K562 (cell line): Measurements from ENCODE around the gene KCNN3. TPM values are rescaled to one million over a fixed set of nuclear protein-coding genes. Genes with fewer than 3 reads are reported as not detected.

ENCODE experiments used
- ATAC-seq: fragments of 200-7000 bp; cut with Tn5 transposase; 3 replicates; pipeline ENCODE4 v1.9.1; 2020; ENCODE audit warnings: moderate library complexity
- BruUV-seq: library from RNA; stranded (reverse); fragments of 400-500 nt; replicated peaks from 2 replicates; lab custom pipeline; 2021; lab: Mats Ljungman, UMichigan
- CTCF ChIA-PET: fragments of 300-600 bp; formaldehyde crosslinking; extraction: SDS; loops from one replicate; lab custom pipeline; 2021; ENCODE audit warnings: low intra/inter-chr PET ratio; lab: Yijun Ruan, JAX
- POLR2A ChIA-PET: fragments of 300-600, 350-650 bp; sonication (Branson Sonifier 250); formaldehyde crosslinking; extraction: SDS; loops from one replicate; lab custom pipeline; 2021; ENCODE audit warnings: antibody characterized with exemption, inconsistent platforms; lab: Yijun Ruan, JAX
- DNase-seq, 4 experiments: peaks; one replicate each; pipeline versions ENCODE4 v3.0.0 to v3.0.0-alpha.2; 2011 to 2018; ENCODE audit warnings: low spot score in 3 of 4, mixed read lengths in 3 of 4; ENCODE audit errors: extremely low read depth in 1 of 4
- FAIRE-seq: peaks from 2 replicates; lab custom pipeline; 2011; peaks lifted over from hg19 to GRCh38; lab: Jason Lieb, UNC
- H2AFZ ChIP-seq: 2 replicates; pipeline ENCODE4 v1.6.0; 2011; ENCODE audit warnings: low read depth, low read length, control low read depth, inconsistent platforms
- H3K27ac ChIP-seq: fragments of 200-600 bp; 3 replicates; pipeline ENCODE4 v1.8.0; 2011; ENCODE audit warnings: low read depth, mild to moderate bottlenecking, control low read depth, inconsistent platforms, low read length, moderate library complexity, mixed read lengths; ENCODE audit errors: extremely low read depth
- H3K27me3 ChIP-seq, 2 experiments: fragments of 300-600 bp in 1 of 2; 2 replicates in 1 of 2; 3 replicates in 1 of 2; pipeline versions ENCODE4 v1.6.0 to v1.8.0; 2011; ENCODE audit warnings: inconsistent platforms in 2 of 2, low read length in 2 of 2, mild to moderate bottlenecking in 1 of 2, mixed read lengths in 1 of 2, moderate library complexity in 1 of 2; ENCODE audit not compliant: control insufficient read depth in 2 of 2, insufficient read depth in 2 of 2
- H3K36me3 ChIP-seq: fragments of 300-600 bp; 3 replicates; pipeline ENCODE4 v1.8.0; 2011; ENCODE audit warnings: mild to moderate bottlenecking, low read length, inconsistent platforms; ENCODE audit not compliant: control insufficient read depth, insufficient read depth
- H3K4me1 ChIP-seq, 2 experiments: fragments of 200-600 bp in 1 of 2; replicated peaks in 1 of 2; 2 replicates in 1 of 2; 3 replicates in 1 of 2; pipeline versions ENCODE4 v1.5.1 to v1.8.0; 2011; ENCODE audit warnings: inconsistent platforms in 2 of 2, low read length in 2 of 2, mild to moderate bottlenecking in 1 of 2, mixed read lengths in 1 of 2, moderate library complexity in 1 of 2; ENCODE audit not compliant: control insufficient read depth in 2 of 2, insufficient read depth in 2 of 2
- H3K4me2 ChIP-seq: 2 replicates; pipeline ENCODE4 v1.6.1; 2011; ENCODE audit warnings: low read length, control low read depth, inconsistent platforms, mixed read lengths; ENCODE audit not compliant: insufficient read depth
- H3K4me3 ChIP-seq: fragments of 200-600 bp; sonication (generic), shearing (Covaris generic); 2 replicates; pipeline ENCODE4 v1.5.1; 2016; ENCODE audit warnings: control low read depth, inconsistent platforms
- H3K79me2 ChIP-seq: fragments of 200-600 bp; 3 replicates; pipeline ENCODE4 v1.8.0; 2011; ENCODE audit warnings: low read length, inconsistent platforms; ENCODE audit not compliant: control insufficient read depth, insufficient read depth
- H3K9ac ChIP-seq, 2 experiments: 2 replicates each; pipeline versions ENCODE4 v1.6.0 to v1.6.1; 2011; ENCODE audit warnings: low read depth in 2 of 2, low read length in 2 of 2, control low read depth in 1 of 2, inconsistent platforms in 1 of 2, mild to moderate bottlenecking in 1 of 2, mixed read lengths in 1 of 2; ENCODE audit not compliant: insufficient read depth in 1 of 2
- H3K9me1 ChIP-seq: one replicate; pipeline ENCODE4 v1.6.0; 2011; ENCODE audit warnings: inconsistent platforms, mild to moderate bottlenecking, low read length, moderate library complexity; ENCODE audit not compliant: control insufficient read depth, insufficient read depth
- H3K9me3 ChIP-seq: replicated peaks from 2 replicates; pipeline ENCODE4 v1.5.1; 2011; ENCODE audit warnings: low read depth, low read length, inconsistent platforms; ENCODE audit not compliant: control insufficient read depth, insufficient read depth
- H4K20me1 ChIP-seq: replicated peaks from 2 replicates; pipeline ENCODE4 v1.6.1; 2011; ENCODE audit warnings: low read length, inconsistent platforms, mixed read lengths; ENCODE audit not compliant: control insufficient read depth, insufficient read depth
- CAMTA2 ChIP-seq: fragments of 250-450 bp; sonication (Bioruptor Pico); conservative IDR thresholded peaks from 2 replicates; pipeline ENCODE4 v1.5.1; 2022
- KAT7 ChIP-seq: sonication (generic); formaldehyde crosslinking; IDR thresholded peaks from 2 replicates; pipeline ENCODE4 v1.8.0; 2022; ENCODE audit warnings: missing genetic modification reagents, mild to moderate bottlenecking, borderline replicate concordance
- MBD2 ChIP-seq: sonication (generic); IDR thresholded peaks from 2 replicates; pipeline ENCODE4 v1.6.1; 2016; ENCODE audit warnings: low read depth, borderline replicate concordance
- SRSF3 ChIP-seq: fragments of 200-400 bp; formaldehyde crosslinking; IDR thresholded peaks from 2 replicates; pipeline ENCODE4 v1.6.1; 2016; ENCODE audit warnings: mild to moderate bottlenecking, low read length, moderate library complexity; ENCODE audit not compliant: insufficient read depth
- ZFP36 ChIP-seq: fragments of 150-350 bp; IDR thresholded peaks from 2 replicates; pipeline ENCODE4 v1.6.1; 2018; ENCODE audit warnings: low read length, low read depth; ENCODE audit not compliant: partially characterized antibody
- WGBS: fragments of 100-300 bp; shearing (Covaris generic); methylation state at CpG from one replicate; pipeline ENCODE4 v1.1.6; 2016; ENCODE audit warnings: low coverage, mixed read lengths; ENCODE audit not compliant: insufficient coverage; ENCODE audit errors: missing lambda C conversion rate; 5-methylcytosine and 5-hydroxymethylcytosine counted together
- in situ Hi-C: fragments of 300-500 bp; cut with MboI; formaldehyde crosslinking; loops from 4 replicates; pipeline ENCODE4 v1.15.0; 2018; ENCODE audit warnings: inconsistent platforms, mixed read lengths
- intact Hi-C: fragments of 100-400 bp; cut with micrococcal nuclease; formaldehyde crosslinking; loops from 2 replicates; pipeline ENCODE4 v1.14.2; 2022
- polyA plus RNA-seq, 8 experiments: library from polyadenylated mRNA; depleted of rRNA in 4 of 8; stranded (reverse) in 5 of 8; unstranded in 3 of 8; fragments of >200 nt; fragmentation: Nextera tagmentation in 2 of 8; fragmentation: Illumina TruSeq in 1 of 8; extraction: Ambion mirVana in 2 of 8; extraction: Trizol in 1 of 8; gene quantifications; 2 replicates each; pipeline versions ENCODE4 v1.2.1 to v1.2.3, GENCODE V29; 2011 to 2014; ENCODE audit warnings: inconsistent platforms in 1 of 8, missing spikeins in 1 of 8
- total RNA-seq, 7 experiments: library from RNA; depleted of rRNA in 6 of 7; stranded (reverse); fragments of >200 nt in 6 of 7; fragmentation: Illumina TruSeq in 2 of 7; extraction: Trizol in 2 of 7; gene quantifications; 2 replicates each; pipeline versions ENCODE4 v1.2.1 to v1.2.3, GENCODE V29; 2011 to 2021; ENCODE audit warnings: low replicate concordance in 1 of 7
- TF ChIP-seq, protein P1 (sequence below): fragments of 250-450 bp; sonication (Bioruptor Pico); IDR thresholded peaks from 2 replicates; pipeline ENCODE4 v1.5.1; 2021; ENCODE audit warnings: mild to moderate bottlenecking
- TF ChIP-seq, protein P2 (sequence below): IDR thresholded peaks from 2 replicates; pipeline ENCODE4 v1.6.1; 2016; ENCODE audit warnings: missing genetic modification characterization, missing compliant biosample characterization
- TF ChIP-seq, protein P3 (sequence below): fragments of 250-450 bp; sonication (Bioruptor Pico); IDR thresholded peaks from 2 replicates; pipeline ENCODE4 v1.6.1; 2021; ENCODE audit warnings: mild to moderate bottlenecking
- TF ChIP-seq, protein P4 (sequence below), 2 experiments: fragments of 450-650 bp in 1 of 2; sonication (generic) in 1 of 2; formaldehyde crosslinking; conservative IDR thresholded peaks; 2 replicates each; pipeline versions ENCODE4 v1.4.0 to v1.8.1; 2020 to 2022; ENCODE audit warnings: mild to moderate bottlenecking in 1 of 2, missing genetic modification reagents in 1 of 2

KCNN3 gene
- total and polyA plus RNA-seq, 9 of the 15 experiments (the other 6 are each of a cell fraction or from before 2014, with no cell fraction given) = 0.02 to 0.03 TPM; not detected in 7

DNA sequence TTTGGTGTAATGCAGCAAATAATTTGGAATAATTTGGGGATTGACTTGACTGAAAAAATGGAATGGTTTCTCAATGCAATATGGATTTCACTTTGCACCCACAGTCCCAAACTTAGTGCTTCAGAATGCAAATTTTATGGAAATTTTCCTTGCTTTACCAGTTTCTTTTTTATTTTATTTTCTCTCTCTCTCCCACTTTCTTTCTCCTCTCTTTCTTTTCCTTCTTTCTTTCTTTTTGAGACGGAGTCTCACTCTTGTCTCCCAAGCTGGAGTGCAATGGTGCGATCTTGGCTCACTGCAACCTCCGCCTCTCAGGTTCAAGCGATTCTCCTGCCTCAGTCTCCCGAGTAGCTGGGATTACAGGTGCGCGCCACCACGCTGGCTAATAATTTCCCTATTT is 110.3 kb downstream of the KCNN3 start:
- no peak for DNase-seq
- no peak overlapping the region for H3K27ac ChIP-seq
- WGBS = 22% methylated on average over 8 of the region's 8 CpGs
- POLR2A ChIA-PET = no interaction called here
- H3K4me2 ChIP-seq = no peak overlapping the region
- no peaks in the 10 kb centered on the region for H4K20me1 ChIP-seq
- H2AFZ ChIP-seq = no peak overlapping the region
- FAIRE-seq = no peak
- no peak for ATAC-seq
- H3K9me3 ChIP-seq = no peaks in the 10 kb centered on the region
- no peak overlapping the region for H3K9ac ChIP-seq
- TF ChIP-seq MBD2 = no peak
- TF ChIP-seq, protein P1, sequence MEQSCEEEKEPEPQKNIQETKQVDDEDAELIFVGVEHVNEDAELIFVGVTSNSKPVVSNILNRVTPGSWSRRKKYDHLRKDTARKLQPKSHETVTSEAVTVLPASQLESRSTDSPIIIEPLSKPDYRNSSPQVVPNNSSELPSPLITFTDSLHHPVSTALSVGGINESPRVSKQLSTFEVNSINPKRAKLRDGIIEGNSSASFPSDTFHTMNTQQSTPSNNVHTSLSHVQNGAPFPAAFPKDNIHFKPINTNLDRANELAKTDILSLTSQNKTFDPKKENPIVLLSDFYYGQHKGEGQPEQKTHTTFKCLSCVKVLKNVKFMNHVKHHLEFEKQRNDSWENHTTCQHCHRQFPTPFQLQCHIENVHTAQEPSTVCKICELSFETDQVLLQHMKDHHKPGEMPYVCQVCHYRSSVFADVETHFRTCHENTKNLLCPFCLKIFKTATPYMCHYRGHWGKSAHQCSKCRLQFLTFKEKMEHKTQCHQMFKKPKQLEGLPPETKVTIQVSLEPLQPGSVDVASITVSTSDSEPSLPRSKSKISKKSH (CRISPR knock-in tag) = no peak
- no peak for TF ChIP-seq KAT7 (CRISPR knock-in tag)
- no peak for TF ChIP-seq CAMTA2
- no peak for TF ChIP-seq ZFP36
- TF ChIP-seq SRSF3 = no peak
- TF ChIP-seq, protein P2, sequence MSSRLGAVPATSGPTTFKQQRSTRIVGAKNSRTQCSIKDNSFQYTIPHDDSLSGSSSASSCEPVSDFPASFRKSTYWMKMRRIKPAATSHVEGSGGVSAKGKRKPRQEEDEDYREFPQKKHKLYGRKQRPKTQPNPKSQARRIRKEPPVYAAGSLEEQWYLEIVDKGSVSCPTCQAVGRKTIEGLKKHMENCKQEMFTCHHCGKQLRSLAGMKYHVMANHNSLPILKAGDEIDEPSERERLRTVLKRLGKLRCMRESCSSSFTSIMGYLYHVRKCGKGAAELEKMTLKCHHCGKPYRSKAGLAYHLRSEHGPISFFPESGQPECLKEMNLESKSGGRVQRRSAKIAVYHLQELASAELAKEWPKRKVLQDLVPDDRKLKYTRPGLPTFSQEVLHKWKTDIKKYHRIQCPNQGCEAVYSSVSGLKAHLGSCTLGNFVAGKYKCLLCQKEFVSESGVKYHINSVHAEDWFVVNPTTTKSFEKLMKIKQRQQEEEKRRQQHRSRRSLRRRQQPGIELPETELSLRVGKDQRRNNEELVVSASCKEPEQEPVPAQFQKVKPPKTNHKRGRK (tag) = peak; percentile 64
- TF ChIP-seq, protein P3, sequence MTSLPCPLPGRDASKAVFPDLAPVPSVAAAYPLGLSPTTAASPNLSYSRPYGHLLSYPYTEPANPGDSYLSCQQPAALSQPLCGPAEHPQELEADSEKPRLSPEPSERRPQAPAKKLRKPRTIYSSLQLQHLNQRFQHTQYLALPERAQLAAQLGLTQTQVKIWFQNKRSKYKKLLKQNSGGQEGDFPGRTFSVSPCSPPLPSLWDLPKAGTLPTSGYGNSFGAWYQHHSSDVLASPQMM (CRISPR knock-in tag) = no peak
- TF ChIP-seq, protein P4, sequence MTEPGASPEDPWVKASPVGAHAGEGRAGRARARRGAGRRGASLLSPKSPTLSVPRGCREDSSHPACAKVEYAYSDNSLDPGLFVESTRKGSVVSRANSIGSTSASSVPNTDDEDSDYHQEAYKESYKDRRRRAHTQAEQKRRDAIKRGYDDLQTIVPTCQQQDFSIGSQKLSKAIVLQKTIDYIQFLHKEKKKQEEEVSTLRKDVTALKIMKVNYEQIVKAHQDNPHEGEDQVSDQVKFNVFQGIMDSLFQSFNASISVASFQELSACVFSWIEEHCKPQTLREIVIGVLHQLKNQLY (CRISPR knock-in tag; conservative IDR thresholded peaks at IDR 0.05) = no peak
- H3K79me2 ChIP-seq = no peaks in the 10 kb centered on the region
- in situ Hi-C loops = no loop called here
- CTCF ChIA-PET = interaction anchor here (0.6 to 2.0 kb wide), 3 partner anchors 201 to 280 kb away, joined by 3 to 10 read pairs (median 4); partner anchors contain the start of gene UBE2Q1
- intact Hi-C loops = loop anchor here (5.0 kb wide), 1 partner anchor 202 kb away; the partner anchor contains the start of gene UBE2Q1
- no peaks in the 10 kb centered on the region for H3K36me3 ChIP-seq
- no peak overlapping the region for H3K4me3 ChIP-seq
- H3K9me1 ChIP-seq = no peaks in the 10 kb centered on the region
- no TSS peak for BruUV-seq
- peaks cover 0 to 8% of the 10 kb centered on the region in 2 experiments; a peak in 2 of 5 replicates for H3K4me1 ChIP-seq
- H3K27me3 ChIP-seq = peaks cover 9 to 38% of the 10 kb centered on the region in 2 experiments; a peak in 4 of 5 replicates
